Osteoblast (primary cell): ENCODE results near the gene CARMIL1. TPM values are rescaled to one million over a fixed set of nuclear protein-coding genes. Genes with fewer than 3 reads are reported as not detected.
A peak's percentile ranks its signal among the peaks of the same experiment; 100 is the strongest.
"Not testable (repeated sequence)": the region's sequence is repeated elsewhere in the genome, so short reads cannot be mapped to it uniquely, and the experiment has no call there.

Source experiments
- DNase-seq: peaks from one replicate; pipeline ENCODE4 v3.0.0; 2011; ENCODE audit warnings: low spot score, mixed read lengths; ENCODE audit not compliant: insufficient read length; ENCODE audit errors: missing footprints
- H2AFZ ChIP-seq: 2 replicates; pipeline ENCODE4 v1.6.0; 2011; ENCODE audit warnings: mild to moderate bottlenecking, low read length
- H3K27ac ChIP-seq: 2 replicates; pipeline ENCODE4 v1.5.1; 2011; ENCODE audit warnings: mild to moderate bottlenecking, low read depth, low read length, moderate library complexity
- H3K27me3 ChIP-seq: 2 replicates; pipeline ENCODE4 v1.6.0; 2012; ENCODE audit warnings: mild to moderate bottlenecking, control low read depth, inconsistent platforms, low read length, moderate library complexity; ENCODE audit not compliant: insufficient read depth
- H3K36me3 ChIP-seq: 2 replicates; pipeline ENCODE4 v1.5.1; 2011; ENCODE audit warnings: mild to moderate bottlenecking, low read length, control low read depth, moderate library complexity; ENCODE audit not compliant: insufficient read depth
- H3K4me1 ChIP-seq: 2 replicates; pipeline ENCODE4 v1.5.1; 2011; ENCODE audit warnings: mild to moderate bottlenecking, low read length, control low read depth, moderate library complexity; ENCODE audit not compliant: insufficient read depth
- H3K4me2 ChIP-seq: 2 replicates; pipeline ENCODE4 v1.6.0; 2011; ENCODE audit warnings: mild to moderate bottlenecking, low read length; ENCODE audit not compliant: insufficient read depth
- H3K4me3 ChIP-seq: fragments of 200-600 bp; sonication (generic); 3 replicates; pipeline ENCODE4 v1.5.1; 2012; ENCODE audit warnings: mild to moderate bottlenecking, low read length, inconsistent platforms; ENCODE audit not compliant: insufficient read depth
- H3K79me2 ChIP-seq: 2 replicates; pipeline ENCODE4 v1.6.0; 2012; ENCODE audit warnings: mild to moderate bottlenecking, low read length, control low read depth, inconsistent platforms; ENCODE audit not compliant: insufficient read depth
- H3K9me3 ChIP-seq: 2 replicates; pipeline ENCODE4 v1.5.1; 2011; ENCODE audit warnings: low read depth, low read length, control low read depth
- H4K20me1 ChIP-seq: 2 replicates; pipeline ENCODE4 v1.6.0; 2012; ENCODE audit warnings: mild to moderate bottlenecking, low read length, control low read depth; ENCODE audit not compliant: insufficient read depth
- total RNA-seq: library from RNA; depleted of rRNA; stranded (reverse); fragments of >200 nt; gene quantifications from 2 replicates; pipeline ENCODE4 v1.2.3, GENCODE V29; 2012
- TF ChIP-seq, protein P1 (sequence below): IDR thresholded peaks from 2 replicates; pipeline ENCODE4 v1.5.1; 2011; ENCODE audit warnings: mild to moderate bottlenecking, low read depth, low read length, moderate library complexity; ENCODE audit errors: extremely low read depth

The CARMIL1 gene
- total RNA-seq, 1 donor, result 25.7 TPM

DNA sequence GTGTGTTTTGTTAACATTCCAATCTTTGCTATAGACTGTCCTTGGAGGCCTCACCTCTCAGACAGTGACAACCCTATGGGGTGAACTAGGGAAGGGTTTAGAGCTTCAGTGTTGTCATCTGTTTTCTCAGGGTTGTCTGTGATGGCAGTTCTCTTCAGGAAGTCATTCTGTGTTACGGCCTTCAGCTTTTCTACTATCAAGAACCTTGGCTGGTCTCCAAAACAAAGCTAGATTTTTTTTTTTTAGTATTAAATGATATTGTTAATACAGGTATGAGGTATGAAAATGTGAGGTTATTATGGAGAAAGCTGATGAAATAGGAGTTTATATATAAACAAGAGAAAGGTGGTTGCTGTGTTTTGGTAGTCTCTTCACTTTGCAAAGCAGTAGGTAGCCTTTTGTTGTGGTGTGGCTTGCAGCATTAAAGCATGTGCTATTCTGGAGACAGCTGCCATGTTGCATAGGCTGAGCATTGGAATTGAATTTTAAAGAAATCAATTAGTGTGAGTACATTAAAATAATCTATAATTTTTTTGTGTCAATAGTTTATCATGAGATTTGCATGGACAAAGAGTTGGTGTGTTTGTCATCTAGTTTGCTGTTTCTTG lies 162.6 kb downstream of the CARMIL1 start:
- Histone ChIP-seq H2AFZ (no peak overlapping the region), H3K27ac (no peak overlapping the region), H3K4me1 (no peaks in the 10 kb centered on the region), H3K79me2 (no peaks in the 10 kb centered on the region), H3K4me3 (no peak overlapping the region), H4K20me1 (no peaks in the 10 kb centered on the region), H3K4me2 (no peak overlapping the region), H3K9me3 (no peaks in the 10 kb centered on the region), H3K27me3 (no peaks in the 10 kb centered on the region), H3K36me3 (no peaks in the 10 kb centered on the region)
- TF ChIP-seq, protein P1, sequence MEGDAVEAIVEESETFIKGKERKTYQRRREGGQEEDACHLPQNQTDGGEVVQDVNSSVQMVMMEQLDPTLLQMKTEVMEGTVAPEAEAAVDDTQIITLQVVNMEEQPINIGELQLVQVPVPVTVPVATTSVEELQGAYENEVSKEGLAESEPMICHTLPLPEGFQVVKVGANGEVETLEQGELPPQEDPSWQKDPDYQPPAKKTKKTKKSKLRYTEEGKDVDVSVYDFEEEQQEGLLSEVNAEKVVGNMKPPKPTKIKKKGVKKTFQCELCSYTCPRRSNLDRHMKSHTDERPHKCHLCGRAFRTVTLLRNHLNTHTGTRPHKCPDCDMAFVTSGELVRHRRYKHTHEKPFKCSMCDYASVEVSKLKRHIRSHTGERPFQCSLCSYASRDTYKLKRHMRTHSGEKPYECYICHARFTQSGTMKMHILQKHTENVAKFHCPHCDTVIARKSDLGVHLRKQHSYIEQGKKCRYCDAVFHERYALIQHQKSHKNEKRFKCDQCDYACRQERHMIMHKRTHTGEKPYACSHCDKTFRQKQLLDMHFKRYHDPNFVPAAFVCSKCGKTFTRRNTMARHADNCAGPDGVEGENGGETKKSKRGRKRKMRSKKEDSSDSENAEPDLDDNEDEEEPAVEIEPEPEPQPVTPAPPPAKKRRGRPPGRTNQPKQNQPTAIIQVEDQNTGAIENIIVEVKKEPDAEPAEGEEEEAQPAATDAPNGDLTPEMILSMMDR, result no peak
- DNase-seq, result no peak

DNA sequence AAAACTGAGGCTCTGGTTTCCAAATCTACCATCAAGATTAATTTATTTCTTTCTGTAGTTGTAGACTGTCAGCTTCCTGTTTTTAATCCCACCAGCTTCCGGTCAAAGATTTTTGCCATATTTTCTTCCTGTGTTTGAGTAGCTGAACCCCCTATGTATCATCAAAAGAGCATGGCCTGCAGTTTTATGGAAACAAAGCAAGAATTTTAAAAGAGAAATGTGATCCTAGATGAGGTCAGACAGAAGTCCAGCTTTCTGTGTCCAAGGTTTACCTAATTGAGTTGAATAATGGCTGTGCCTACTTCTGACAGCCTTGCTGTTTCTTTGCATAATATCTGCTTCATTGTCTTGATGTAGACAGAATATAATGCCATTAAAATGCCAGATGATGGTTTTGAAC lies 163.7 kb downstream of the CARMIL1 start:
- no peak for DNase-seq
- no peak overlapping the region for H3K4me2 ChIP-seq
- H3K36me3 ChIP-seq, result peaks cover 3% of the 10 kb centered on the region
- H3K4me1 ChIP-seq, result no peaks in the 10 kb centered on the region
- no peak overlapping the region for H2AFZ ChIP-seq
- H3K27me3 ChIP-seq, result no peaks in the 10 kb centered on the region
- H3K9me3 ChIP-seq, result no peaks in the 10 kb centered on the region
- TF ChIP-seq, protein P1, result no peak
- no peaks in the 10 kb centered on the region for H3K79me2 ChIP-seq
- no peak overlapping the region for H3K27ac ChIP-seq
- H4K20me1 ChIP-seq, result no peaks in the 10 kb centered on the region
- no peak overlapping the region for H3K4me3 ChIP-seq

DNA sequence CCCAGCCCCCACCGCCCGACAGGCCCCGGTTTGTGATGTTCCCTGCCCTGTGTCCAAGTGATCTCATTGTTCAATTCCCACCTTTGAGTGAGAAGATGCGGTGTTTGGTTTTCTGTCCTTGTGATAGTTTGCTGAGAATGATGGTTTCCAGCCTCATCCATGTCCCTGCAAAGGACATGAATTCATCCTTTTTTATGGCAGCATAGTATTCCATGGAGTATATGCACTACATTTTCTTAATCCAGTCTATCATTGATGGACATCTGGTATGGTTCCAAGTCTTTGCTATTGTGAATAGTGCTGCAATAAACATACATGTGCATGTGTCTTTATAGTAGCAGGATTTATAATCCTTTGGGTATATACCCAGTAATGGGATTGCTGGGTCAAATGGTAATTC lies 165.3 kb downstream of the CARMIL1 start:
- not testable (repeated sequence) for H3K9me3 ChIP-seq, H3K79me2 ChIP-seq, DNase-seq, H4K20me1 ChIP-seq, H3K27me3 ChIP-seq, H2AFZ ChIP-seq, H3K4me2 ChIP-seq, H3K27ac ChIP-seq, H3K4me1 ChIP-seq, H3K36me3 ChIP-seq, H3K4me3 ChIP-seq

DNA sequence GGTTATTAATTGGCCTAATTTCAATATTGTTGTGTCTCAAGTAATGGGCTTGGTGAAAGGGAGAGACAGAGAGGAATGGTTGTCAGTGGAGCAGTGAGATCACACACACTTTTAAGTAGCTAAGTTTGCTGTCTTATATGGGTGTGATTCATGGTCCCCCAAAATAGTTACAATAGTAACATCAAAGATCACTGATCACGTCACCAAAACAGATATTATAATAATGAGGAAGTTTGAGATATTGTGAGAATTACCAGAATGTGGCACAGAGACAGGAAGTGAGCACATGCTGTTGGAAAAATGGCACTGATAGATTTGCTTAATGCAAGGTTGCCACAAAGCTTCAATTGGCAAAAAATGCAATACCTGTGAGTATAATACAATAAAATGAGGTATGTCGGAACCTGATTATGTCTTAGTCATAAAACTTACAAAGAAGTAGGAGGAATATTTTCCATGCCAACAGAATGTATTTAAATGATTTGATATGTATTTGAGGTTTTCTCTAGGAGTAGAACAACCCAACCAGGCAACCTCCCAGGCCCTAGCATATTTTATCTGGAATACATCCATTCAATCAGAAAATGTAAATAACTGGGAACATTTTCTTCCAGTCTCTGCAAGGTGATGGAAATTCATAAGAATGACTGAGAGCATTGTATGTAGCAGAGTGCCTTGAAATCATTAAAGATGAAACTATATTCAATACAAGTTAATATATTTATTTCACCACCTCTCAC lies 167.8 kb downstream of the CARMIL1 start:
- no peaks in the 10 kb centered on the region for H3K79me2 ChIP-seq
- no peaks in the 10 kb centered on the region for H3K4me1 ChIP-seq
- peak; percentile 48 for DNase-seq
- H3K27me3 ChIP-seq, result no peaks in the 10 kb centered on the region
- H2AFZ ChIP-seq, result no peak overlapping the region
- H3K4me2 ChIP-seq, result no peak overlapping the region
- no peak overlapping the region for H3K4me3 ChIP-seq
- H3K36me3 ChIP-seq, result peaks cover 3% of the 10 kb centered on the region
- TF ChIP-seq, protein P1, result no peak
- H3K27ac ChIP-seq, result no peak overlapping the region
- no peaks in the 10 kb centered on the region for H3K9me3 ChIP-seq
- no peaks in the 10 kb centered on the region for H4K20me1 ChIP-seq
